Stimulated activated CD4-positive, alpha-beta T cell treated with anti-CD3 and anti-CD28 coated beads, Interleukin-2, amount 100 ng/mL, for 4 hours (primary cell): ENCODE measurements around the gene AGFG1.

Source experiments
- DNase-seq: peaks from one replicate; pipeline ENCODE4 v3.0.0-alpha.2; 2020; ENCODE audit warnings: low read depth

The AGFG1 gene

DNA sequence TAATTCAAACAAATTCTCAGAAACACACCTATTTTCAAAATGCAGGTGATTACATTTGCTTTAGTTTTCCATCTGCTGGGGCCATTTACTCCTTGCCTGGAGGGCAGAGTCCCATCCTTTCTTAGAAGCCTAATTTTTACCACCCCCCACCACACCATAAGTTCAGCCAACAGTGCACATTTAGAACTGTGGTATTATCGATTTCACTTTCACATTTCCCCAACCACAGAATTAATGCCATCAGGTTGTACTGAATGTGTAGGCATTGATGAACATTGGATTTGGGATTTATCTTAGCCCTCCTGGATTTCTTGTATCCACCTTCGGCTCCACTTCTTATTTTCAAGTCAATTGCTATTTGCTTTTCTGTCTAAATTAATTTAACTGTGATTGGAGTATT lies 138.2 kb downstream of the AGFG1 start:
- DNase-seq: no peak
